Activated naive CD4-positive, alpha-beta T cell treated with anti-CD3 and anti-CD28 coated beads, Interleukin-2, amount 50 U/mL, for 72 hours (primary cell): Measurements from ENCODE around the gene BMP2. TPM values are rescaled to one million over a fixed set of nuclear protein-coding genes. Genes with fewer than 3 reads are reported as not detected.

Experiments used
- ATAC-seq, 2 donors: fragments of 150-1000 bp; cut with Tn5 transposase; 2 replicates each; pipeline ENCODE4 v1.10.0; 2021; ENCODE audit warnings: mild to moderate bottlenecking in 2 of 2, moderate library complexity in 2 of 2
- DNase-seq, 2 donors: peaks; one replicate each; pipeline ENCODE4 v3.0.0; 2021 to 2022; ENCODE audit warnings: low spot score in 2 of 2
- H3K27ac Mint-ChIP-seq, 2 donors: one replicate each; pipeline ENCODE4 v1.8.0; 2022; ENCODE audit warnings: mild to moderate bottlenecking in 2 of 2, mixed read lengths in 2 of 2
- H3K36me3 Mint-ChIP-seq, 2 donors: one replicate each; pipeline ENCODE4 v1.8.0; 2022; ENCODE audit warnings: mixed read lengths in 2 of 2
- H3K9me3 Mint-ChIP-seq, 2 donors: one replicate each; pipeline ENCODE4 v1.8.0; 2022; ENCODE audit warnings: mixed read lengths in 2 of 2
- total RNA-seq, 2 donors: library from RNA; stranded (reverse); gene quantifications; one replicate each; pipeline ENCODE4 v1.2.3, GENCODE V29; 2022

BMP2 gene
- not detected for total RNA-seq

- Mint-ChIP-seq H3K9me3 (no peaks in the 10 kb centered on the region), H3K27ac (no peak within 1 kb of the TSS), H3K36me3 (no peaks in the 10 kb centered on the region)
- ATAC-seq (peak in 1 of 2 donors; percentile 65), DNase-seq (peak in 1 of 2 donors; percentile 16)
Measured at GRCh38 chr20:6767536-6768227, at the start of gene BMP2. Gene BMP2, plus strand, starts transcription at chr20:6767686. Its CDS starts 2,441 bp downstream, at chr20:6770127.

- no peaks in the 10 kb centered on the region for H3K36me3 Mint-ChIP-seq
- H3K27ac Mint-ChIP-seq: no peak overlapping the region
- DNase-seq: no peak
- ATAC-seq: no peak
- H3K9me3 Mint-ChIP-seq: peaks cover 9 to 11% of the 10 kb centered on the region in 2 donors
Measured at GRCh38 chr20:6718662-6719368, 48.7 kb upstream of the BMP2 start.

GRCh38 chr20:6719369-6719721, 48.1 kb upstream of the BMP2 start:
- Mint-ChIP-seq H3K27ac (no peak overlapping the region), H3K36me3 (no peaks in the 10 kb centered on the region), H3K9me3 (peaks cover 9 to 11% of the 10 kb centered on the region in 2 donors)
- ATAC-seq (no peak), DNase-seq (no peak)

- Mint-ChIP-seq H3K36me3 (no peaks in the 10 kb centered on the region), H3K9me3 (peaks cover 4 to 7% of the 10 kb centered on the region in 2 donors), H3K27ac (no peak overlapping the region)
- no peak for ATAC-seq
- no peak for DNase-seq
Measured at GRCh38 chr20:6726761-6727160, 40.7 kb upstream of the BMP2 start.

- no peak overlapping the region for H3K27ac Mint-ChIP-seq
- ATAC-seq (no peak), DNase-seq (no peak)
- H3K9me3 Mint-ChIP-seq: peaks cover 4 to 10% of the 10 kb centered on the region in 2 donors
- H3K36me3 Mint-ChIP-seq: no peaks in the 10 kb centered on the region
Measured at GRCh38 chr20:6730672-6731328, 36.7 kb upstream of the BMP2 start.

GRCh38 chr20:6732001-6732447, 35.5 kb upstream of the BMP2 start:
- DNase-seq (no peak), ATAC-seq (no peak)
- Mint-ChIP-seq H3K36me3 (no peaks in the 10 kb centered on the region), H3K27ac (no peak overlapping the region), H3K9me3 (peaks cover 4 to 5% of the 10 kb centered on the region in 2 donors)

GRCh38 chr20:6732851-6733250, 34.6 kb upstream of the BMP2 start:
- Mint-ChIP-seq H3K36me3 (no peaks in the 10 kb centered on the region), H3K9me3 (peaks cover 4 to 5% of the 10 kb centered on the region in 2 donors), H3K27ac (no peak overlapping the region)
- no peak for ATAC-seq
- DNase-seq: no peak

- Mint-ChIP-seq H3K27ac (no peak overlapping the region), H3K9me3 (peaks cover 8 to 11% of the 10 kb centered on the region in 2 donors), H3K36me3 (no peaks in the 10 kb centered on the region)
- DNase-seq (no peak), ATAC-seq (no peak)
Measured at GRCh38 chr20:6733965-6734364, 33.5 kb upstream of the BMP2 start.

GRCh38 chr20:6735942-6736845, 31.3 kb upstream of the BMP2 start:
- DNase-seq: no peak
- no peak for ATAC-seq
- Mint-ChIP-seq H3K27ac (no peak overlapping the region), H3K36me3 (no peaks in the 10 kb centered on the region), H3K9me3 (peaks cover 3 to 11% of the 10 kb centered on the region in 2 donors)

GRCh38 chr20:6739406-6739805, 28.1 kb upstream of the BMP2 start:
- Mint-ChIP-seq H3K36me3 (no peaks in the 10 kb centered on the region), H3K9me3 (peaks cover 6 to 15% of the 10 kb centered on the region in 2 donors)
- ATAC-seq: no peak

GRCh38 chr20:6740096-6740495, 27.4 kb upstream of the BMP2 start:
- DNase-seq (no peak), ATAC-seq (no peak)
- Mint-ChIP-seq H3K9me3 (peaks cover 9 to 11% of the 10 kb centered on the region in 2 donors), H3K36me3 (no peaks in the 10 kb centered on the region), H3K27ac (no peak overlapping the region)

More at GRCh38 chr20:6739406-6739805, 28.1 kb upstream of the BMP2 start:
- H3K27ac Mint-ChIP-seq: no peak overlapping the region
- no peak for DNase-seq

GRCh38 chr20:6744180-6744579, 23.3 kb upstream of the BMP2 start:
- ATAC-seq (no peak), DNase-seq (no peak)
- Mint-ChIP-seq H3K36me3 (no peaks in the 10 kb centered on the region), H3K9me3 (peaks cover 6 to 10% of the 10 kb centered on the region in 2 donors), H3K27ac (no peak overlapping the region)

- ATAC-seq (no peak), DNase-seq (no peak)
- Mint-ChIP-seq H3K36me3 (no peaks in the 10 kb centered on the region), H3K27ac (no peak overlapping the region), H3K9me3 (peaks cover 6 to 10% of the 10 kb centered on the region in 2 donors)
Measured at GRCh38 chr20:6744805-6745204, 22.7 kb upstream of the BMP2 start.

GRCh38 chr20:6746901-6747609, 20.4 kb upstream of the BMP2 start:
- ATAC-seq (no peak), DNase-seq (no peak)
- Mint-ChIP-seq H3K9me3 (peaks cover 6 to 10% of the 10 kb centered on the region in 2 donors), H3K36me3 (no peaks in the 10 kb centered on the region), H3K27ac (no peak overlapping the region)

GRCh38 chr20:6750438-6750837, 17.0 kb upstream of the BMP2 start:
- Mint-ChIP-seq H3K36me3 (no peaks in the 10 kb centered on the region), H3K9me3 (peaks cover 0 to 4% of the 10 kb centered on the region in 2 donors), H3K27ac (no peak overlapping the region)
- no peak for DNase-seq
- no peak for ATAC-seq
